Uterus (tissue), 2 donors: Measurements from ENCODE around the gene KRTAP4-2.

Experiments used
- CTCF ChIP-seq, 4 experiments: fragments of 200-600 bp in 2 of 4; fragments of 450-650 bp in 2 of 4; sonication (generic) in 2 of 4; IDR thresholded peaks; one replicate each; pipeline ENCODE4 v1.5.1; 2016 to 2019; ENCODE audit warnings: antibody characterized with exemption in 4 of 4, mild to moderate bottlenecking in 2 of 4, moderate library complexity in 1 of 4
- POLR2A ChIP-seq, 2 donors: fragments of 450-650 bp; IDR thresholded peaks; one replicate each; pipeline ENCODE4 v1.6.1; 2016; ENCODE audit warnings: antibody characterized with exemption in 2 of 2, mild to moderate bottlenecking in 1 of 2, moderate library complexity in 1 of 2

GRCh38 chr17:41223821-41224220 is 45.8 kb upstream of the KRTAP4-2 start:
- TF ChIP-seq CTCF (IDR thresholded peaks at IDR 0.05) (no peak), POLR2A (IDR thresholded peaks at IDR 0.05) (no peak)
